Activated naive CD4-positive, alpha-beta T cell treated with anti-CD3 and anti-CD28 coated beads for 36 hours (primary cell): ENCODE measurements around the gene TNNI3. TPM values are rescaled to one million over a fixed set of nuclear protein-coding genes. Genes with fewer than 3 reads are reported as not detected.
"Not testable (repeated sequence)": the region's sequence is repeated elsewhere in the genome, so short reads cannot be mapped to it uniquely, and the experiment has no call there.

ENCODE experiments used
- CTCF ChIA-PET: fragments of 350-600 bp; sonication (Branson Sonifier 250); formaldehyde crosslinking; loops from one replicate; lab custom pipeline; 2021; ENCODE audit warnings: antibody characterized with exemption; lab: Charles Lee
- DNase-seq: peaks from one replicate; pipeline ENCODE4 v3.0.0-alpha.2; 2020
- H3K27ac Mint-ChIP-seq: one replicate; pipeline ENCODE4 v1.8.0; 2021; ENCODE audit warnings: mild to moderate bottlenecking, mixed read lengths
- H3K27me3 Mint-ChIP-seq: one replicate; pipeline ENCODE4 v1.8.0; 2021; ENCODE audit warnings: low read depth, mixed read lengths
- H3K36me3 Mint-ChIP-seq: one replicate; pipeline ENCODE4 v1.8.0; 2021; ENCODE audit warnings: low read depth, mixed read lengths
- H3K4me1 Mint-ChIP-seq: one replicate; pipeline ENCODE4 v1.8.0; 2021; ENCODE audit warnings: low read depth, mixed read lengths
- H3K4me3 Mint-ChIP-seq: one replicate; pipeline ENCODE4 v1.8.0; 2021; ENCODE audit warnings: mild to moderate bottlenecking, moderate library complexity, mixed read lengths
- H3K9me3 Mint-ChIP-seq: one replicate; pipeline ENCODE4 v1.8.0; 2021; ENCODE audit warnings: mixed read lengths
- intact Hi-C: fragments of 100-400 bp; cut with micrococcal nuclease; formaldehyde crosslinking; loops from one replicate; pipeline ENCODE4 v1.15.1; 2023
- total RNA-seq, 2 experiments: library from RNA; stranded (reverse); gene quantifications; one replicate each; pipeline ENCODE4 v1.2.3, GENCODE V29; 2021

The TNNI3 gene
- total RNA-seq, 2 experiments from 2014 or later = not detected

DNA sequence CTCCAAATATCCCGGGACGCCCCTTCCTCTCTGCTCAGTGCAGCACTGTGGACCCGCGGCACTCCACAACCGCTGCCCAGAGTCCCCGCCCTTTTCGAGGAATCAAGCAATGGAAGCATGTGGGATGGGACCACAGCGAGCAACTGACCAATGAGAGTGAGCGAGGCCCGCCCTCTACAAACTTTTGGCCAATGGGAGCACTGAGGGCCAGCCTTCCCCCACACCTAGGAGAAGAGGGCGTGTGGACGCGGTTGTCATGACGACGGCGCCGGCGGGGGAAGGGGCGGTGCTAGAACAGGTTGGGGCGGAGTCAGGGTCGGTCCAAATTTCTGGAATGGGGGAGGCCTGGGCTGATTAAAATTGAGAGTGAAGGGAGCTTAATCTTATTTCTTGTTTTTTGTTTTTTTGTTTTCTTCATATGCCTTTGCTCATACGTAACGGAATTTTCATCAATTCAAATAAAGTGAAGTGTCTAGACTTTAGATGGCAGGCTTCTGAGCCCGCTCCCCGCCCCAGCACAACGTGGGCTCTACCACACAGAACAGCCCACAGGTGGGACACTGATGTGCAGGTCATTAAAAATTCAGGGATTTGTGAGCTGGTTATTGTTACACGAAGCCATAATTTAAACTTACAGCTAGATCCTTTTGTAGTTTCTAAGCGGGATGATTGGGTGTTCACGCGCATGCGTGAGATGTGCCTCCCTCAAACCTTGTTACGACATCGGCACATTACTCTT is 9.2 kb upstream of the TNNI3 start, which contains the start of gene DNAAF3:
DNAAF3 (minus strand) TSS at position 84 of the 739 bp plus-strand sequence. CDS start 200 bp downstream, outside the sequence.
- H3K4me1 Mint-ChIP-seq = peaks cover 11% of the 10 kb centered on the region
- H3K9me3 Mint-ChIP-seq = no peaks in the 10 kb centered on the region
- no peaks in the 10 kb centered on the region for H3K36me3 Mint-ChIP-seq
- CTCF ChIA-PET = interaction anchor here (0.8 to 1.6 kb wide), 2 partner anchors 9 to 25 kb away, joined by 3 to 10 read pairs; no protein-coding TSS in a partner anchor
- intact Hi-C loops = loop anchor here (10.0 kb wide), 1 partner anchor 82 kb away; no protein-coding TSS in a partner anchor
- H3K4me3 Mint-ChIP-seq = peak within 1 kb of the TSS; percentile 64
- H3K27ac Mint-ChIP-seq = no peak within 1 kb of the TSS
- peak; percentile 83 for DNase-seq
- peaks cover 59% of the 10 kb centered on the region for H3K27me3 Mint-ChIP-seq

- peaks cover 11% of the 10 kb centered on the region for H3K4me1 Mint-ChIP-seq
- intact Hi-C loops = loop anchor here (10.0 kb wide), 1 partner anchor 81 kb away; no protein-coding TSS in a partner anchor
- peak overlapping the region; percentile 64 for H3K4me3 Mint-ChIP-seq
- CTCF ChIA-PET = interaction anchor here (1.6 kb wide), 1 partner anchor 25 kb away, joined by 10 read pairs; no protein-coding TSS in a partner anchor
- H3K27ac Mint-ChIP-seq = no peak overlapping the region
- peaks cover 55% of the 10 kb centered on the region for H3K27me3 Mint-ChIP-seq
- peak; percentile 62 for DNase-seq
- no peaks in the 10 kb centered on the region for H3K9me3 Mint-ChIP-seq
- no peaks in the 10 kb centered on the region for H3K36me3 Mint-ChIP-seq
These were observed 8.5 kb upstream of the TNNI3 start for GRCh38 chr19:55165952-55166529.

DNA sequence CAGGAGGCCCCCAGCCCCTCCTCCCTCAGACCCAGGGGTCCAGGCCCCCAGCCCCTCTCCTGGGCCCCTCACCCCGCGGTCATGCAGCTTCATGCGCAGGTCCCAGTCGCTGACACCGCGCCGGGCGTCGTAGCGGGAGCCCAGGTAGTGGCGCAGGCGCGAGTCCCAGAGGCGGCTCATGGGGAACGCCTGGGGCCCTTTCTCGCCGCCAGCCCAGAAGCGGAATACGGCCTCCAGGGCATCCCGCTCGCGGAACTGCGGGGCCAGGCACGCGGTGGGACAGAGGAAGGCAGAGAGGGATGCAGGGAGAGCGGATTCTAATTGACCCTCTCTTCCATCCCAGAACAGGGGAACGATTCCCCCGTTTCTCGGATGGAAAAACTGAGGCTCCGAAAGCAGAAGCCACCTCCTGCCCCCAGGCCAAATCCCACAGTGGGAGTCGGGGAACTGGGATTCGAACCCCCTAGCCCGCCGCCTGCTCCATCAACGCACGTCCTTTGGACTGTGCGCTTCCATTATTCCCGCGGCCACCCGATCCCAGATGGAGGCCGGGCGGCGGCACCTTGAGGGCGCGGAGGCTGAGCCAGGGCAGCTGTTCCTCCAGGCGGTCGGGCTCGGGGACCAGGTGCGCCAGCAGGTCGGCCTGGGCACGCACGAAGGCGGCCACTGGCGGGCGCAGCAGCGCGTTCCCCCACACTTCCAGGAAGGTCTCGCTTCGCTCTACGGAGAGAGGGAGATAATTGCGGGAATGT is 4.2 kb upstream of the TNNI3 start:
- intact Hi-C loops = loop anchor here (2.0 to 10.0 kb wide), 4 partner anchors 21 to 279 kb away; partner anchors contain the start of gene PPP1R12C

GRCh38 chr19:55160986-55161365 is 3.4 kb upstream of the TNNI3 start:
- CTCF ChIA-PET = interaction anchor here (0.6 to 4.1 kb wide), 8 partner anchors 14 to 468 kb away, joined by 3 to 24 read pairs (median 4); no protein-coding TSS in a partner anchor
- no peak overlapping the region for H3K27ac Mint-ChIP-seq
- no peaks in the 10 kb centered on the region for H3K36me3 Mint-ChIP-seq
- no peak for DNase-seq
- intact Hi-C loops = loop anchor here (2.0 to 10.0 kb wide), 4 partner anchors 20 to 279 kb away; partner anchors contain the start of gene PPP1R12C
- H3K4me3 Mint-ChIP-seq = no peak overlapping the region
- H3K9me3 Mint-ChIP-seq = no peaks in the 10 kb centered on the region
- H3K27me3 Mint-ChIP-seq = peaks cover 54% of the 10 kb centered on the region
- peaks cover 9% of the 10 kb centered on the region for H3K4me1 Mint-ChIP-seq

More for the DNA sequence above, 4.2 kb upstream of the TNNI3 start:
- Mint-ChIP-seq H3K27me3 (peaks cover 56% of the 10 kb centered on the region), H3K36me3 (no peaks in the 10 kb centered on the region), H3K4me3 (no peak overlapping the region), H3K4me1 (peaks cover 10% of the 10 kb centered on the region), H3K27ac (no peak overlapping the region), H3K9me3 (no peaks in the 10 kb centered on the region)
- CTCF ChIA-PET = interaction anchor here (0.6 kb wide), 1 partner anchor 468 kb away, joined by 3 read pairs; no protein-coding TSS in a partner anchor
- no peak for DNase-seq

GRCh38 chr19:55160128-55160985 is 2.8 kb upstream of the TNNI3 start:
- peak; percentile 94 for DNase-seq
- intact Hi-C loops = loop anchor here (2.0 to 10.0 kb wide), 4 partner anchors 20 to 278 kb away; partner anchors contain the start of gene PPP1R12C
- H3K27me3 Mint-ChIP-seq = peaks cover 48% of the 10 kb centered on the region
- CTCF ChIA-PET = interaction anchor here (0.6 to 4.1 kb wide), 9 partner anchors 14 to 188 kb away, joined by 3 to 24 read pairs (median 5); no protein-coding TSS in a partner anchor
- H3K36me3 Mint-ChIP-seq = no peaks in the 10 kb centered on the region
- no peak overlapping the region for H3K27ac Mint-ChIP-seq
- peaks cover 9% of the 10 kb centered on the region for H3K4me1 Mint-ChIP-seq
- H3K9me3 Mint-ChIP-seq = no peaks in the 10 kb centered on the region
- H3K4me3 Mint-ChIP-seq = no peak overlapping the region

GRCh38 chr19:55158848-55159749 is 1.6 kb upstream of the TNNI3 start:
- Mint-ChIP-seq H3K27me3 (peaks cover 43% of the 10 kb centered on the region), H3K4me1 (peaks cover 15% of the 10 kb centered on the region), H3K27ac (no peak overlapping the region), H3K36me3 (no peaks in the 10 kb centered on the region), H3K9me3 (no peaks in the 10 kb centered on the region), H3K4me3 (no peak overlapping the region)
- CTCF ChIA-PET = interaction anchor here (0.6 to 4.1 kb wide), 5 partner anchors 12 to 79 kb away, joined by 3 to 24 read pairs (median 7); no protein-coding TSS in a partner anchor
- intact Hi-C loops = no loop called here
- no peak for DNase-seq

DNA sequence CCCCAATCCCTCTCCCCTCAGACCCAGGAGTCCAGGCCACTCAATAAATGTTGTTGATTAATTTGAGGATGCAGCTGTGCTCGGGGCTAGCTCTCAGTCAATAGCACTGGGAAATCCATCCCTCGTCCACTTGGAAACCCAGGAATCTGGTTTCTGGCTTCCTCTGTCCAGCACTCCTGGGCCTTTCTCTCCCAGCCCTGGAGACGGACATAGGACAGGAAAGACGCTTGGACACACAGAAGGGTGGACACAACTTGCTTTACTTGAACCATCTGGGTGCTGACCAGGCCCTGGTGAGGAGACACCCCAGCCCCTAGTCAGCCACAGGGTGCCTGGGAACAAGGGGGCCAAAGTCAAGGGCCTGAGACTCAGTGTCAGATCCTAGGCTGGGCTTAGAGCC is 891 bp upstream of the TNNI3 start:
- Mint-ChIP-seq H3K4me3 (no peak overlapping the region), H3K9me3 (peaks cover 2% of the 10 kb centered on the region), H3K4me1 (peaks cover 20% of the 10 kb centered on the region), H3K27me3 (peaks cover 40% of the 10 kb centered on the region), H3K27ac (no peak overlapping the region), H3K36me3 (no peaks in the 10 kb centered on the region)
- no peak for DNase-seq
- CTCF ChIA-PET = interaction anchor here (4.1 kb wide), 1 partner anchor 18 kb away, joined by 24 read pairs; no protein-coding TSS in a partner anchor
- intact Hi-C loops = no loop called here

GRCh38 chr19:55156202-55157063 is 1.1 kb downstream of the TNNI3 start:
- CTCF ChIA-PET = interaction anchor here (0.5 to 0.7 kb wide), 3 partner anchors 21 to 430 kb away, joined by 3 to 4 read pairs (median 4); no protein-coding TSS in a partner anchor
- Mint-ChIP-seq H3K27ac (no peak overlapping the region), H3K4me1 (peaks cover 30% of the 10 kb centered on the region), H3K36me3 (peaks cover 3% of the 10 kb centered on the region), H3K9me3 (peaks cover 11% of the 10 kb centered on the region), H3K4me3 (no peak overlapping the region), H3K27me3 (peaks cover 38% of the 10 kb centered on the region)
- intact Hi-C loops = no loop called here
- peak; percentile 51 for DNase-seq

DNA sequence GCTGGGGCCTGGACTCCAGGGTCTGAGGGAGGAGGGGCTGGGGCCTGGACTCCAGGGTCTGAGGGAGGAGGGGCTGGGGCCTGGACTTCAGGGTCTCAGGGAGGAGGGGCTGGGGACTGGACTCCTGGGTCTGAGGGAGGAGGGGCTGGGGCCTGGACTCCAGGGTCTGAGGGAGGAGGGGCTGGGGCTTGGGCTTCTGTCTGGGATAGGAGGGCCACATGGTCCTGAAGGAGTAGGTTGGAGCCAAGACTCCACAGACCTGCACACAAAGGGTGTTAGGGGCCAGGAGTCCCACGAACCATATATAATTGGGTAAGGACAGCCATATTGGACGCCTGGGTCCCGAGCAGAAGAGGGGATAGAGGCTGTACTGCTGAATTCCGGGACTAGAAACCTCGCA is 1.7 kb downstream of the TNNI3 start:
- H3K36me3 Mint-ChIP-seq = not testable (repeated sequence)
- CTCF ChIA-PET = interaction anchor here (0.6 kb wide), 1 partner anchor 430 kb away, joined by 4 read pairs; no protein-coding TSS in a partner anchor

More for the DNA sequence above, 1.7 kb downstream of the TNNI3 start:
- Mint-ChIP-seq H3K4me1 (peaks cover 30% of the 10 kb centered on the region), H3K9me3 (peaks cover 14% of the 10 kb centered on the region), H3K27me3 (peaks cover 38% of the 10 kb centered on the region)
- H3K4me3 Mint-ChIP-seq, DNase-seq, H3K27ac Mint-ChIP-seq, intact Hi-C loops: not testable (repeated sequence)
